Tibial nerve (tissue), 4 donors: ENCODE measurements around the gene CNGB1. TPM values are rescaled to one million over a fixed set of nuclear protein-coding genes. Genes with fewer than 3 reads are reported as not detected.

Source experiments
- DNase-seq, 2 donors: peaks; one replicate each; pipeline ENCODE4 v3.0.0-alpha.2; 2019; ENCODE audit warnings: low spot score in 2 of 2
- H3K27ac ChIP-seq, 4 donors: fragments of 200-600 bp; sonication (generic) in 3 of 4; one replicate each; pipeline ENCODE4 v1.5.1; 2017 to 2019; ENCODE audit warnings: mild to moderate bottlenecking in 1 of 4
- H3K27me3 ChIP-seq, 2 donors: fragments of 200-600 bp; sonication (generic) in 1 of 2; one replicate each; pipeline versions ENCODE4 v1.5.1 to v1.6.0; 2017 to 2019
- H3K36me3 ChIP-seq, 3 donors: fragments of 200-600 bp; sonication (generic); one replicate each; pipeline ENCODE4 v1.5.1; 2018 to 2019
- H3K4me1 ChIP-seq, 4 donors: fragments of 200-600 bp; sonication (generic) in 3 of 4; one replicate each; pipeline ENCODE4 v1.5.1; 2017 to 2019
- H3K4me3 ChIP-seq, 4 donors: fragments of 200-600 bp; sonication (generic) in 3 of 4; one replicate each; pipeline ENCODE4 v1.5.1; 2017 to 2019; ENCODE audit warnings: mild to moderate bottlenecking in 1 of 4, moderate library complexity in 1 of 4
- H3K9me3 ChIP-seq, 4 donors: fragments of 200-600 bp; sonication (generic) in 3 of 4; one replicate each; pipeline ENCODE4 v1.5.1; 2017 to 2019
- CTCF ChIP-seq, 5 experiments: fragments of 200-600 bp in 3 of 5; fragments of 450-650 bp in 2 of 5; sonication (generic) in 3 of 5; IDR thresholded peaks; one replicate each; pipeline ENCODE4 v1.5.1; 2016 to 2019; ENCODE audit warnings: antibody characterized with exemption in 5 of 5, mild to moderate bottlenecking in 3 of 5, moderate library complexity in 2 of 5
- EP300 ChIP-seq, 2 donors: sonication (generic); formaldehyde crosslinking; IDR thresholded peaks; one replicate each; pipeline ENCODE4 v1.6.1; 2017; ENCODE audit warnings: antibody characterized with exemption in 2 of 2, mild to moderate bottlenecking in 1 of 2
- POLR2A ChIP-seq, 2 donors: fragments of 450-650 bp; IDR thresholded peaks; one replicate each; pipeline ENCODE4 v1.6.1; 2017; ENCODE audit warnings: antibody characterized with exemption in 2 of 2, mild to moderate bottlenecking in 2 of 2, moderate library complexity in 2 of 2
- WGBS, 2 donors: methylation state at CpG; one replicate each; pipeline ENCODE4 v1.1.5; 2018; 5-methylcytosine and 5-hydroxymethylcytosine counted together
- total RNA-seq, 4 donors: library from RNA; depleted of rRNA; stranded (reverse); fragments of >200 nt; gene quantifications; one replicate each; pipeline ENCODE4 v1.1.0, GENCODE V29; 2016

Gene CNGB1
- total RNA-seq, 4 donors from 2014 or later: not detected

GRCh38 chr16:57923841-57924240 lies 47.1 kb downstream of the CNGB1 start:
- TF ChIP-seq POLR2A (IDR thresholded peaks at IDR 0.05): no peak
- no peak for TF ChIP-seq EP300 (IDR thresholded peaks at IDR 0.05)
- no peak for TF ChIP-seq CTCF (IDR thresholded peaks at IDR 0.05)
- Histone ChIP-seq H3K4me3 (no peak overlapping the region), H3K4me1 (no peaks in the 10 kb centered on the region), H3K36me3 (no peaks in the 10 kb centered on the region), H3K27me3 (no peaks in the 10 kb centered on the region), H3K27ac (no peak overlapping the region), H3K9me3 (peaks cover 0 to 12% (median 0%) of the 10 kb centered on the region in 4 donors)
- no peak for DNase-seq
- WGBS, 2 donors: 98 to 100% methylated on average over 2 of the region's 2 CpGs

GRCh38 chr16:57923418-57923817 lies 47.5 kb downstream of the CNGB1 start:
- WGBS, 2 donors: 76 to 92% methylated on average over 2 of the region's 2 CpGs
- Histone ChIP-seq H3K4me1 (no peaks in the 10 kb centered on the region), H3K36me3 (no peaks in the 10 kb centered on the region), H3K4me3 (no peak overlapping the region), H3K27me3 (no peaks in the 10 kb centered on the region), H3K9me3 (peaks cover 0 to 12% (median 0%) of the 10 kb centered on the region in 4 donors), H3K27ac (no peak overlapping the region)
- no peak for DNase-seq
- TF ChIP-seq POLR2A (IDR thresholded peaks at IDR 0.05) (no peak), EP300 (IDR thresholded peaks at IDR 0.05) (no peak), CTCF (IDR thresholded peaks at IDR 0.05) (no peak)

- no peak for TF ChIP-seq CTCF (IDR thresholded peaks at IDR 0.05)
- no peak for TF ChIP-seq POLR2A (IDR thresholded peaks at IDR 0.05)
- TF ChIP-seq EP300 (IDR thresholded peaks at IDR 0.05): no peak
- H3K36me3 ChIP-seq: no peaks in the 10 kb centered on the region
- H3K9me3 ChIP-seq: peaks cover 0 to 12% (median 0%) of the 10 kb centered on the region in 4 donors
- no peaks in the 10 kb centered on the region for H3K4me1 ChIP-seq
- 45 to 53% methylated on average over 2 of the region's 2 CpGs for WGBS, 2 donors
- H3K4me3 ChIP-seq: no peak overlapping the region
- no peak for DNase-seq
- no peaks in the 10 kb centered on the region for H3K27me3 ChIP-seq
- H3K27ac ChIP-seq: no peak overlapping the region
Measured at GRCh38 chr16:57920880-57921229, 50.1 kb downstream of the CNGB1 start.

- Histone ChIP-seq H3K4me1 (no peaks in the 10 kb centered on the region), H3K9me3 (peaks cover 0 to 12% (median 0%) of the 10 kb centered on the region in 4 donors), H3K36me3 (no peaks in the 10 kb centered on the region), H3K27me3 (no peaks in the 10 kb centered on the region), H3K27ac (no peak overlapping the region), H3K4me3 (no peak overlapping the region)
- TF ChIP-seq CTCF (IDR thresholded peaks at IDR 0.05): no peak
- TF ChIP-seq POLR2A (IDR thresholded peaks at IDR 0.05): no peak
- no peak for TF ChIP-seq EP300 (IDR thresholded peaks at IDR 0.05)
- DNase-seq: no peak
- 86 to 93% methylated on average over 14 of the region's 14 CpGs for WGBS, 2 donors
Measured at GRCh38 chr16:57920215-57920879, 50.6 kb downstream of the CNGB1 start.

- no peak for DNase-seq
- H3K4me3 ChIP-seq: no peak overlapping the region
- no peaks in the 10 kb centered on the region for H3K36me3 ChIP-seq
- H3K9me3 ChIP-seq: peaks cover 0 to 12% (median 0%) of the 10 kb centered on the region in 4 donors
- H3K4me1 ChIP-seq: no peaks in the 10 kb centered on the region
- WGBS, 2 donors: 84 to 94% methylated on average over 4 to 6 of the region's 6 CpGs
- no peak for TF ChIP-seq CTCF (IDR thresholded peaks at IDR 0.05)
- no peak for TF ChIP-seq POLR2A (IDR thresholded peaks at IDR 0.05)
- no peak for TF ChIP-seq EP300 (IDR thresholded peaks at IDR 0.05)
- no peaks in the 10 kb centered on the region for H3K27me3 ChIP-seq
- no peak overlapping the region for H3K27ac ChIP-seq
Measured at GRCh38 chr16:57918994-57919393, 51.9 kb downstream of the CNGB1 start.
